ENCODE measurements around the gene CAPN11.
"Not testable (repeated sequence)": the region's sequence is repeated elsewhere in the genome, so short reads cannot be mapped to it uniquely, and the experiment has no call there.

The CAPN11 gene

GRCh38 chr6:44228433-44228832, 69.8 kb downstream of the CAPN11 start:
- DNase-seq (ENCODE audit: low read depth) = no peak

GRCh38 chr6:44228836-44229235, 70.2 kb downstream of the CAPN11 start:
- DNase-seq (ENCODE audit: low read depth) = no peak

GRCh38 chr6:44229376-44230033, 70.9 kb downstream of the CAPN11 start:
- DNase-seq (ENCODE audit: low read depth) = no peak

- DNase-seq (ENCODE audit: low read depth) = no peak
Measured at GRCh38 chr6:44230034-44230675, 71.5 kb downstream of the CAPN11 start.

- DNase-seq (ENCODE audit: low read depth) = not testable (repeated sequence)
Measured at GRCh38 chr6:44231426-44231825, 72.8 kb downstream of the CAPN11 start.

- DNase-seq (ENCODE audit: low read depth) = no peak
Measured at GRCh38 chr6:44232676-44233566, 74.3 kb downstream of the CAPN11 start.

- no peak for DNase-seq (ENCODE audit: low read depth)
Measured at GRCh38 chr6:44233567-44234100, 75.0 kb downstream of the CAPN11 start.

Data from fibroblast of the conjunctiva (primary cell).